ENCODE results near the gene PRDM15.

The PRDM15 gene

GRCh38 chr21:41873005-41873404 lies 6.1 kb downstream of the PRDM15 start:
- Mint-ChIP-seq H3K4me1 (peaks cover 37 to 73% of the 10 kb centered on the region in 2 donors), H3K4me3 (no peak overlapping the region), H3K36me3 (peaks cover 31 to 44% of the 10 kb centered on the region in 2 donors), H3K27ac (no peak overlapping the region), H3K9me3 (no peaks in the 10 kb centered on the region), H3K27me3 (no peaks in the 10 kb centered on the region)
- no peak for DNase-seq
- no peak for ATAC-seq (replicated peaks)

GRCh38 chr21:41871293-41872030 lies 7.7 kb downstream of the PRDM15 start:
- Mint-ChIP-seq H3K27ac (no peak overlapping the region), H3K4me3 (no peak overlapping the region), H3K27me3 (no peaks in the 10 kb centered on the region), H3K4me1 (peaks cover 29 to 73% of the 10 kb centered on the region in 2 donors), H3K9me3 (no peaks in the 10 kb centered on the region), H3K36me3 (peaks cover 28 to 36% of the 10 kb centered on the region in 2 donors)
- DNase-seq, result no peak
- no peak for ATAC-seq (replicated peaks)

- Mint-ChIP-seq H3K27ac (no peak overlapping the region), H3K4me3 (no peak overlapping the region), H3K27me3 (no peaks in the 10 kb centered on the region)
Observed at GRCh38 chr21:41869771-41870170, 9.4 kb downstream of the PRDM15 start.

GRCh38 chr21:41868062-41868710 lies 11.0 kb downstream of the PRDM15 start:
- H3K9me3 Mint-ChIP-seq, result no peaks in the 10 kb centered on the region
- H3K4me3 Mint-ChIP-seq, result peak overlapping the region in 1 of 2 donors; percentile 63
- peaks cover 19 to 37% of the 10 kb centered on the region in 2 donors for H3K36me3 Mint-ChIP-seq
- peak; percentile 45 for DNase-seq
- H3K27ac Mint-ChIP-seq, result no peak overlapping the region
- no peaks in the 10 kb centered on the region for H3K27me3 Mint-ChIP-seq
- peak; percentile 67 to 75 for ATAC-seq (replicated peaks)
- peaks cover 33 to 74% of the 10 kb centered on the region in 2 donors for H3K4me1 Mint-ChIP-seq

More at GRCh38 chr21:41869771-41870170, 9.4 kb downstream of the PRDM15 start:
- DNase-seq (no peak), ATAC-seq (replicated peaks) (no peak)
- Mint-ChIP-seq H3K9me3 (no peaks in the 10 kb centered on the region), H3K36me3 (peaks cover 28 to 34% of the 10 kb centered on the region in 2 donors), H3K4me1 (peaks cover 31 to 77% of the 10 kb centered on the region in 2 donors)

GRCh38 chr21:41867313-41867712 lies 11.8 kb downstream of the PRDM15 start:
- ATAC-seq (replicated peaks), result no peak
- Mint-ChIP-seq H3K27ac (no peak overlapping the region), H3K9me3 (no peaks in the 10 kb centered on the region), H3K27me3 (no peaks in the 10 kb centered on the region), H3K4me3 (no peak overlapping the region), H3K36me3 (peaks cover 18 to 32% of the 10 kb centered on the region in 2 donors), H3K4me1 (peaks cover 35 to 75% of the 10 kb centered on the region in 2 donors)
- DNase-seq, result no peak

- DNase-seq (no peak), ATAC-seq (replicated peaks) (no peak)
- Mint-ChIP-seq H3K4me1 (peaks cover 38 to 73% of the 10 kb centered on the region in 2 donors), H3K27me3 (no peaks in the 10 kb centered on the region), H3K4me3 (no peak overlapping the region), H3K27ac (no peak overlapping the region), H3K9me3 (no peaks in the 10 kb centered on the region), H3K36me3 (peaks cover 14 to 26% of the 10 kb centered on the region in 2 donors)
Observed at GRCh38 chr21:41866274-41866809, 12.8 kb downstream of the PRDM15 start.

- peak; percentile 79 to 85 for ATAC-seq (replicated peaks)
- H3K4me3 Mint-ChIP-seq, result peak overlapping the region; percentile 2 to 47
Observed at GRCh38 chr21:41865002-41865777, 14.0 kb downstream of the PRDM15 start.

GRCh38 chr21:41864311-41865001 lies 14.7 kb downstream of the PRDM15 start:
- peak overlapping the region; percentile 39 for H3K27ac Mint-ChIP-seq

More at GRCh38 chr21:41865002-41865777, 14.0 kb downstream of the PRDM15 start:
- Mint-ChIP-seq H3K27ac (peak overlapping the region; percentile 15), H3K9me3 (no peaks in the 10 kb centered on the region), H3K4me1 (peaks cover 38 to 74% of the 10 kb centered on the region in 2 donors), H3K36me3 (peaks cover 14 to 25% of the 10 kb centered on the region in 2 donors), H3K27me3 (no peaks in the 10 kb centered on the region)
- DNase-seq, result no peak

GRCh38 chr21:41863439-41863740 lies 15.8 kb downstream of the PRDM15 start:
- H3K9me3 Mint-ChIP-seq, result no peaks in the 10 kb centered on the region
- H3K36me3 Mint-ChIP-seq, result peaks cover 16 to 36% of the 10 kb centered on the region in 2 donors
- no peaks in the 10 kb centered on the region for H3K27me3 Mint-ChIP-seq
- H3K4me3 Mint-ChIP-seq, result peak overlapping the region in 1 of 2 donors; percentile 14
- DNase-seq, result no peak
- no peak overlapping the region for H3K27ac Mint-ChIP-seq
- ATAC-seq (replicated peaks), result no peak
- peaks cover 31 to 59% of the 10 kb centered on the region in 2 donors for H3K4me1 Mint-ChIP-seq

More at GRCh38 chr21:41864311-41865001, 14.7 kb downstream of the PRDM15 start:
- Mint-ChIP-seq H3K36me3 (peaks cover 15 to 25% of the 10 kb centered on the region in 2 donors), H3K4me1 (peaks cover 35 to 69% of the 10 kb centered on the region in 2 donors), H3K27me3 (no peaks in the 10 kb centered on the region), H3K9me3 (no peaks in the 10 kb centered on the region), H3K4me3 (peak overlapping the region in 1 of 2 donors; percentile 14)
- ATAC-seq (replicated peaks), result no peak
- no peak for DNase-seq

- Mint-ChIP-seq H3K9me3 (no peaks in the 10 kb centered on the region), H3K4me3 (no peak overlapping the region), H3K27me3 (no peaks in the 10 kb centered on the region), H3K27ac (peak overlapping the region; percentile 9), H3K4me1 (peaks cover 29 to 45% of the 10 kb centered on the region in 2 donors), H3K36me3 (peaks cover 25 to 47% of the 10 kb centered on the region in 2 donors)
- DNase-seq (no peak), ATAC-seq (replicated peaks) (no peak)
Observed at GRCh38 chr21:41861987-41862386, 17.2 kb downstream of the PRDM15 start.

GRCh38 chr21:41861255-41861654 lies 17.9 kb downstream of the PRDM15 start:
- Mint-ChIP-seq H3K27me3 (no peaks in the 10 kb centered on the region), H3K4me1 (peaks cover 29 to 38% of the 10 kb centered on the region in 2 donors), H3K27ac (no peak overlapping the region), H3K4me3 (no peak overlapping the region), H3K36me3 (peaks cover 28 to 52% of the 10 kb centered on the region in 2 donors), H3K9me3 (no peaks in the 10 kb centered on the region)
- ATAC-seq (replicated peaks) (no peak), DNase-seq (no peak)

GRCh38 chr21:41859297-41859980 lies 19.7 kb downstream of the PRDM15 start:
- ATAC-seq (replicated peaks) (no peak), DNase-seq (no peak)
- H3K4me3 Mint-ChIP-seq, result no peak overlapping the region
- no peaks in the 10 kb centered on the region for H3K27me3 Mint-ChIP-seq
- H3K4me1 Mint-ChIP-seq, result peaks cover 18 to 20% of the 10 kb centered on the region in 2 donors
- no peak overlapping the region for H3K27ac Mint-ChIP-seq
- peaks cover 29 to 49% of the 10 kb centered on the region in 2 donors for H3K36me3 Mint-ChIP-seq
- H3K9me3 Mint-ChIP-seq, result no peaks in the 10 kb centered on the region

All from stimulated activated naive B cell treated with anti-CD40 and anti-IgM and Interleukin-4, amounts not matched to agents 10 μg/mL and 1 μg/mL and 100 μg/mL, for 72 hours (primary cell).